ENCODE results near the gene BCDIN3D. TPM values are rescaled to one million over a fixed set of nuclear protein-coding genes. Genes with fewer than 3 reads are reported as not detected.

The BCDIN3D gene
- total RNA-seq, 1 experiment from 2014 or later, result 1.6 TPM

DNA sequence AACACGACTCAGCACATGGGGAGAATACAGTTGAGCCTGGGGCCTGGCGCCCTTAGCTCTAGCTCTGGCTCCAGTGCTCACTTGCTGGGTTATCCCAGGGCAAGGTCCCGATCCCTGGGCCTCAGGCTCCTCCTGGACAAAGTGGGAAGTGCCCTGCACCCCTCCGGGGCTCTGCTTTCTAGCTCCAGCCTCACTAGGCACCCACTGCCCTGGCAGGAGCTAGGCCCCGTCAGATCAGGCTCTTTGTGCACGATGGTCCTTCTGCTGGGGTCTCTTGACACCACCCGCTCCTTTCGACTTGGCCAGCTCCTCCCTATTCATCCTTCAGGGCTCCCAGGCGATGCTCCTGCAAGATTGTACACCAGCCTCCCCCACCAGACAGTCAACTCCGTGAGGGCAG is 38.1 kb downstream of the BCDIN3D start (continued):
- TF ChIP-seq NFE2L1 (CRISPR knock-in tag; IDR thresholded peaks at IDR 0.05), result no peak

GRCh38 chr12:49803693-49804450 is 39.0 kb downstream of the BCDIN3D start:
- DNase-seq (ENCODE audit: low spot score) (no peak), ATAC-seq (no peak)
- Mint-ChIP-seq H3K4me1 (peaks cover 12% of the 10 kb centered on the region), H3K27me3 (ENCODE audit: low read depth) (no peaks in the 10 kb centered on the region), H3K36me3 (peaks cover 12% of the 10 kb centered on the region), H3K9me3 (no peaks in the 10 kb centered on the region), H3K27ac (no peak overlapping the region), H3K4me3 (no peak overlapping the region)
- CTCF ChIA-PET, result interaction anchor here (0.9 kb wide), 1 partner anchor 16 kb away, joined by 3 read pairs; no protein-coding TSS in a partner anchor
- no peak for TF ChIP-seq RELA (CRISPR knock-in tag; IDR thresholded peaks at IDR 0.05; ENCODE audit: borderline replicate concordance)
- TF ChIP-seq ZNF423 (CRISPR knock-in tag; IDR thresholded peaks at IDR 0.05), result no peak
- no peak for TF ChIP-seq ETV6 (CRISPR knock-in tag; IDR thresholded peaks at IDR 0.05)
- no peak for TF ChIP-seq ZNF396 (CRISPR knock-in tag; IDR thresholded peaks at IDR 0.05; ENCODE audit: borderline replicate concordance)
- TF ChIP-seq IRF2 (CRISPR knock-in tag; IDR thresholded peaks at IDR 0.05; ENCODE audit: borderline replicate concordance, low read depth), result no peak
- TF ChIP-seq ZBTB43 (CRISPR knock-in tag; IDR thresholded peaks at IDR 0.05), result no peak
- no peak for TF ChIP-seq ARID4B (CRISPR knock-in tag; IDR thresholded peaks at IDR 0.05; ENCODE audit: borderline replicate concordance)
- no peak for TF ChIP-seq STAT6 (CRISPR knock-in tag; conservative IDR thresholded peaks at IDR 0.05; ENCODE audit: low read depth)
- TF ChIP-seq CREB1 (CRISPR knock-in tag; IDR thresholded peaks at IDR 0.05), result no peak
- POLR2A ChIA-PET, result interaction anchor here (0.6 kb wide), 1 partner anchor 27 kb away, joined by 4 read pairs; no protein-coding TSS in a partner anchor

GRCh38 chr12:49801141-49802063 is 41.5 kb downstream of the BCDIN3D start:
- H3K9me3 Mint-ChIP-seq, result no peaks in the 10 kb centered on the region
- ChIA-PET POLR2A (no interaction called here), CTCF (interaction anchor here (1.4 kb wide), 1 partner anchor 23 kb away, joined by 4 read pairs; no protein-coding TSS in a partner anchor)
- no peaks in the 10 kb centered on the region for H3K27me3 Mint-ChIP-seq (ENCODE audit: low read depth)
- H3K36me3 Mint-ChIP-seq, result peaks cover 12% of the 10 kb centered on the region
- H3K4me1 Mint-ChIP-seq, result no peaks in the 10 kb centered on the region
- H3K4me3 Mint-ChIP-seq, result no peak overlapping the region
- ATAC-seq (no peak), DNase-seq (ENCODE audit: low spot score) (no peak)
- no peak overlapping the region for H3K27ac Mint-ChIP-seq
- TF ChIP-seq, protein P1, sequence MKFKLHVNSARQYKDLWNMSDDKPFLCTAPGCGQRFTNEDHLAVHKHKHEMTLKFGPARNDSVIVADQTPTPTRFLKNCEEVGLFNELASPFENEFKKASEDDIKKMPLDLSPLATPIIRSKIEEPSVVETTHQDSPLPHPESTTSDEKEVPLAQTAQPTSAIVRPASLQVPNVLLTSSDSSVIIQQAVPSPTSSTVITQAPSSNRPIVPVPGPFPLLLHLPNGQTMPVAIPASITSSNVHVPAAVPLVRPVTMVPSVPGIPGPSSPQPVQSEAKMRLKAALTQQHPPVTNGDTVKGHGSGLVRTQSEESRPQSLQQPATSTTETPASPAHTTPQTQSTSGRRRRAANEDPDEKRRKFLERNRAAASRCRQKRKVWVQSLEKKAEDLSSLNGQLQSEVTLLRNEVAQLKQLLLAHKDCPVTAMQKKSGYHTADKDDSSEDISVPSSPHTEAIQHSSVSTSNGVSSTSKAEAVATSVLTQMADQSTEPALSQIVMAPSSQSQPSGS (CRISPR knock-in tag; IDR thresholded peaks at IDR 0.05; ENCODE audit: borderline replicate concordance, low read depth), result no peak
- no peak for TF ChIP-seq SP1 (CRISPR knock-in tag; conservative IDR thresholded peaks at IDR 0.05)
- TF ChIP-seq GTF2I (CRISPR knock-in tag; conservative IDR thresholded peaks at IDR 0.05), result no peak
- TF ChIP-seq FOXP4 (CRISPR knock-in tag; IDR thresholded peaks at IDR 0.05), result no peak
- no peak for TF ChIP-seq ESRRA (CRISPR knock-in tag; IDR thresholded peaks at IDR 0.05; ENCODE audit: borderline replicate concordance)

All from WTC11 (cell line).